Astrocyte (in vitro differentiated cells and primary cell): Measurements from ENCODE around the gene ETV7. TPM values are rescaled to one million over a fixed set of nuclear protein-coding genes. Genes with fewer than 3 reads are reported as not detected.

Source experiments
- DNase-seq: peaks from one replicate; pipeline ENCODE4 v3.0.0-alpha.2; 2010; ENCODE audit warnings: low read depth
- FAIRE-seq: peaks from 2 replicates; lab custom pipeline; 2011; peaks lifted over from hg19 to GRCh38; lab: Jason Lieb, UNC
- H2AFZ ChIP-seq: 2 replicates; pipeline ENCODE4 v1.6.0; 2012; ENCODE audit warnings: low read depth, low read length, inconsistent platforms
- H3K27ac ChIP-seq: 2 replicates; pipeline ENCODE4 v1.5.1; 2011; ENCODE audit warnings: low read depth, low read length, inconsistent platforms
- H3K27me3 ChIP-seq: 2 replicates; pipeline ENCODE4 v1.6.0; 2011; ENCODE audit warnings: low read length, inconsistent platforms; ENCODE audit not compliant: insufficient read depth
- H3K36me3 ChIP-seq: 2 replicates; pipeline ENCODE4 v1.5.1; 2011; ENCODE audit warnings: low read length, inconsistent platforms; ENCODE audit not compliant: insufficient read depth
- H3K4me1 ChIP-seq: 2 replicates; pipeline ENCODE4 v1.5.1; 2011; ENCODE audit warnings: low read length, inconsistent platforms; ENCODE audit not compliant: insufficient read depth
- H3K4me2 ChIP-seq: 2 replicates; pipeline ENCODE4 v1.6.0; 2012; ENCODE audit warnings: low read length, inconsistent platforms
- H3K4me3 ChIP-seq: 2 replicates; pipeline ENCODE4 v1.5.1; 2011; ENCODE audit warnings: low read depth, mild to moderate bottlenecking, low read length, inconsistent platforms; ENCODE audit not compliant: insufficient read depth
- H3K79me2 ChIP-seq: 2 replicates; pipeline ENCODE4 v1.6.0; 2012; ENCODE audit warnings: mild to moderate bottlenecking, low read length, inconsistent platforms; ENCODE audit not compliant: insufficient read depth
- H3K9ac ChIP-seq: 2 replicates; pipeline ENCODE4 v1.6.0; 2012; ENCODE audit warnings: mild to moderate bottlenecking, low read length, inconsistent platforms
- H3K9me3 ChIP-seq: 2 replicates; pipeline ENCODE4 v1.5.1; 2012; ENCODE audit warnings: low read depth, mild to moderate bottlenecking, low read length, inconsistent platforms; ENCODE audit not compliant: insufficient read depth
- H4K20me1 ChIP-seq: 2 replicates; pipeline ENCODE4 v1.6.0; 2012; ENCODE audit warnings: low read length, inconsistent platforms; ENCODE audit not compliant: insufficient read depth
- H3K27ac Mint-ChIP-seq: one replicate; pipeline ENCODE4 v1.8.0; 2021; ENCODE audit warnings: mild to moderate bottlenecking, mixed read lengths; ENCODE audit not compliant: unreplicated experiment
- H3K27me3 Mint-ChIP-seq: one replicate; pipeline ENCODE4 v1.8.0; 2021; ENCODE audit warnings: low read depth, mixed read lengths; ENCODE audit not compliant: unreplicated experiment
- H3K36me3 Mint-ChIP-seq: one replicate; pipeline ENCODE4 v1.8.0; 2021; ENCODE audit warnings: low read depth, mixed read lengths; ENCODE audit not compliant: unreplicated experiment
- H3K4me1 Mint-ChIP-seq: one replicate; pipeline ENCODE4 v1.8.0; 2021; ENCODE audit warnings: low read depth, mixed read lengths; ENCODE audit not compliant: unreplicated experiment
- H3K4me3 Mint-ChIP-seq: one replicate; pipeline ENCODE4 v1.8.0; 2021; ENCODE audit warnings: mild to moderate bottlenecking, moderate library complexity, mixed read lengths; ENCODE audit not compliant: unreplicated experiment
- H3K9me3 Mint-ChIP-seq: one replicate; pipeline ENCODE4 v1.8.0; 2021; ENCODE audit warnings: mild to moderate bottlenecking, mixed read lengths; ENCODE audit not compliant: unreplicated experiment
- EZH2 ChIP-seq: IDR thresholded peaks from 2 replicates; pipeline ENCODE4 v1.6.1; 2012; ENCODE audit warnings: mild to moderate bottlenecking, low read length, inconsistent platforms; ENCODE audit not compliant: insufficient read depth
- total RNA-seq: library from RNA; stranded (reverse); gene quantifications from 2 replicates; pipeline ENCODE4 v1.2.1, GENCODE V29; 2021
- TF ChIP-seq, protein P1 (sequence below): IDR thresholded peaks from 2 replicates; pipeline ENCODE4 v1.5.1; 2011; ENCODE audit warnings: low read depth, mild to moderate bottlenecking, inconsistent platforms, low read length, moderate library complexity; ENCODE audit not compliant: insufficient read depth

Gene ETV7
- total RNA-seq, 1 donor from 2014 or later = 2.4 TPM

- no peaks in the 10 kb centered on the region for H3K9me3 ChIP-seq
- Mint-ChIP-seq H3K27ac (peak overlapping the region; percentile 47), H3K27me3 (peaks cover 2% of the 10 kb centered on the region), H3K9me3 (peaks cover 2% of the 10 kb centered on the region), H3K4me3 (no peak overlapping the region), H3K36me3 (no peaks in the 10 kb centered on the region), H3K4me1 (peaks cover 15% of the 10 kb centered on the region)
- peaks cover 19% of the 10 kb centered on the region for H3K4me1 ChIP-seq
- peak overlapping the region; percentile 35 for H3K4me2 ChIP-seq
- H3K79me2 ChIP-seq = no peaks in the 10 kb centered on the region
- no peaks in the 10 kb centered on the region for H3K36me3 ChIP-seq
- peak overlapping the region; percentile 64 for H2AFZ ChIP-seq
- peak overlapping the region; percentile 26 for H3K9ac ChIP-seq
- H3K27ac ChIP-seq = no peak overlapping the region
- no peak overlapping the region for H3K4me3 ChIP-seq
- TF ChIP-seq, protein P1, sequence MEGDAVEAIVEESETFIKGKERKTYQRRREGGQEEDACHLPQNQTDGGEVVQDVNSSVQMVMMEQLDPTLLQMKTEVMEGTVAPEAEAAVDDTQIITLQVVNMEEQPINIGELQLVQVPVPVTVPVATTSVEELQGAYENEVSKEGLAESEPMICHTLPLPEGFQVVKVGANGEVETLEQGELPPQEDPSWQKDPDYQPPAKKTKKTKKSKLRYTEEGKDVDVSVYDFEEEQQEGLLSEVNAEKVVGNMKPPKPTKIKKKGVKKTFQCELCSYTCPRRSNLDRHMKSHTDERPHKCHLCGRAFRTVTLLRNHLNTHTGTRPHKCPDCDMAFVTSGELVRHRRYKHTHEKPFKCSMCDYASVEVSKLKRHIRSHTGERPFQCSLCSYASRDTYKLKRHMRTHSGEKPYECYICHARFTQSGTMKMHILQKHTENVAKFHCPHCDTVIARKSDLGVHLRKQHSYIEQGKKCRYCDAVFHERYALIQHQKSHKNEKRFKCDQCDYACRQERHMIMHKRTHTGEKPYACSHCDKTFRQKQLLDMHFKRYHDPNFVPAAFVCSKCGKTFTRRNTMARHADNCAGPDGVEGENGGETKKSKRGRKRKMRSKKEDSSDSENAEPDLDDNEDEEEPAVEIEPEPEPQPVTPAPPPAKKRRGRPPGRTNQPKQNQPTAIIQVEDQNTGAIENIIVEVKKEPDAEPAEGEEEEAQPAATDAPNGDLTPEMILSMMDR = peak; percentile 68
- no peak for TF ChIP-seq EZH2
- FAIRE-seq (peak; percentile 49), DNase-seq (peak; percentile 56)
- no peaks in the 10 kb centered on the region for H3K27me3 ChIP-seq
- H4K20me1 ChIP-seq = no peaks in the 10 kb centered on the region
These were observed 27.0 kb downstream of the ETV7 start for GRCh38 chr6:36360241-36361054.

- Histone ChIP-seq H3K4me3 (no peak overlapping the region), H3K27me3 (no peaks in the 10 kb centered on the region), H2AFZ (peak overlapping the region; percentile 52), H3K36me3 (no peaks in the 10 kb centered on the region), H3K79me2 (no peaks in the 10 kb centered on the region), H3K4me1 (peaks cover 13% of the 10 kb centered on the region), H4K20me1 (no peaks in the 10 kb centered on the region), H3K4me2 (peak overlapping the region; percentile 43), H3K9me3 (no peaks in the 10 kb centered on the region), H3K27ac (peak overlapping the region; percentile 55), H3K9ac (peak overlapping the region; percentile 20)
- peaks cover under 1% of the 10 kb centered on the region for H3K36me3 Mint-ChIP-seq
- TF ChIP-seq, protein P1 = no peak
- TF ChIP-seq EZH2 = no peak
- peak; percentile 88 for DNase-seq
- peak overlapping the region; percentile 28 for H3K27ac Mint-ChIP-seq
- FAIRE-seq = no peak
- peaks cover 2% of the 10 kb centered on the region for H3K27me3 Mint-ChIP-seq
- peaks cover 5% of the 10 kb centered on the region for H3K9me3 Mint-ChIP-seq
- peaks cover 13% of the 10 kb centered on the region for H3K4me1 Mint-ChIP-seq
- no peak overlapping the region for H3K4me3 Mint-ChIP-seq
These were observed 29.1 kb downstream of the ETV7 start for GRCh38 chr6:36358226-36358915.
